ENCODE data around the gene BAX.

- TF ChIP-seq CTCF (IDR thresholded peaks at IDR 0.05) (no peak), POLR2A (IDR thresholded peaks at IDR 0.05) (no peak)
Observed at GRCh38 chr19:48928164-48929025, 26.3 kb upstream of the BAX start.
